ENCODE results near the gene BRCC3. TPM values are rescaled to one million over a fixed set of nuclear protein-coding genes. Genes with fewer than 3 reads are reported as not detected.

Gene BRCC3
- total and polyA plus RNA-seq, 2 of the 13 experiments (the other 11 are each of a cell fraction or from before 2014, with no cell fraction given) = 19.8 to 24.3 TPM

DNA sequence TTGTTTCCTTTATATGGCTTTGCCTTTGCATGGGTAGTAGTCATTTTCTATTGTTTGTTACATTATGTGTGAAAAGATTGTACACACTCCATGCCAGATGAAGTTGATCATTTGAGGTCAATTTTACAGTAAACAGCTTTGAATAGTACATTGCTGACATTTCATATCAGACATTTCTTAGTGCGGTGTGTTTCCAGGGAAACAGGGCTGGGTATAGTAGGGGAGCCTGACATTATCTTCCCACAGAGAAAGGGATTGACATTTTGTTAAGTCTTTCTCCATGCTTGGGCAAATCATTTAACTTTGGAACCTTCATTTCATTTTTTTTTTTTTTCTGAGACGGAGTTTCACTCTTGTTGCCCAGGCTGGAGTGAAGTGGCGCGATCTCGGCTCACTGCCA lies 39.7 kb upstream of the BRCC3 start (continued):
- no peak for TF ChIP-seq ZNF605 (CRISPR knock-in tag; IDR thresholded peaks at IDR 0.05)
- TF ChIP-seq, protein P1, sequence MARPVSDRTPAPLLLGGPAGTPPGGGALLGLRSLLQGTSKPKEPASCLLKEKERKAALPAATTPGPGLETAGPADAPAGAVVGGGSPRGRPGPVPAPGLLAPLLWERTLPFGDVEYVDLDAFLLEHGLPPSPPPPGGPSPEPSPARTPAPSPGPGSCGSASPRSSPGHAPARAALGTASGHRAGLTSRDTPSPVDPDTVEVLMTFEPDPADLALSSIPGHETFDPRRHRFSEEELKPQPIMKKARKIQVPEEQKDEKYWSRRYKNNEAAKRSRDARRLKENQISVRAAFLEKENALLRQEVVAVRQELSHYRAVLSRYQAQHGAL (CRISPR knock-in tag; IDR thresholded peaks at IDR 0.05; ENCODE audit: not compliant biosample characterization) = no peak
- no peak for TF ChIP-seq ZNF790 (CRISPR knock-in tag; IDR thresholded peaks at IDR 0.05; ENCODE audit: borderline replicate concordance)
- TF ChIP-seq NR1H2 (CRISPR knock-in tag; IDR thresholded peaks at IDR 0.05; ENCODE audit: borderline replicate concordance, low read depth) = no peak
- no peak for TF ChIP-seq TBX2 (CRISPR knock-in tag; IDR thresholded peaks at IDR 0.05; ENCODE audit: borderline replicate concordance)
- TF ChIP-seq ZFP91 (CRISPR knock-in tag; IDR thresholded peaks at IDR 0.05; ENCODE audit: borderline replicate concordance) = no peak
- TF ChIP-seq SP4 (CRISPR knock-in tag; IDR thresholded peaks at IDR 0.05) = no peak
- no peak for TF ChIP-seq MNT (IDR thresholded peaks at IDR 0.05)

DNA sequence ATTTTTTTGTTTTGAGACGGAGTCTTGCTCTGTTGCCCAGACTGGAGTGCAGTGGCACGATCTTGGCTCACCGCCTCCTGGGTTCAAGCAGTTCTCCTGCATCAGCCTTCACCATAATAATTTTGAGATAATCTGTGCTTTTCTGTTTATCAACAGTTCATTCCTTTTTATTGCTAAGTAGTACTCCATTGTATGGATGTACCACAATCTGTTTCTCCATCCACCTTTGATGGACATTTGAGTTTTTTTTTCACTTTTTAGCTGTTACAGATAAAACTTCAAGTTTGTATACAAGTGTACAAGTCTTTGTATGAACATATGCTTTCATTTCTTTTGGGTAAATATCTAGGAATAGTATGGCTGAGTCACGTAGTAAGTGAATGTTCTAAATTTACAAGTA lies 35.6 kb upstream of the BRCC3 start:
- intact Hi-C loops (cut with micrococcal nuclease; ENCODE audit: unreplicated experiment) (no loop called here), in situ Hi-C loops (cut with HindIII; ENCODE audit: extremely low pct_ligation_motif_present, low pct_unique_long_range_greater_than_20kb) (no loop called here)
- H3K79me2 ChIP-seq (ENCODE audit: insufficient read depth, low read length) = peaks cover 13% of the 10 kb centered on the region
- H4K20me1 ChIP-seq (ENCODE audit: insufficient read depth, low read length) = no peaks in the 10 kb centered on the region
- DNase-seq (ENCODE audit: low spot score) = no peak
- H3K36me3 ChIP-seq (replicated peaks in 1 of 2; ENCODE audit: control insufficient read depth in 1 of 2, insufficient read depth in 2 of 2, low read length in 2 of 2) = no peaks in the 10 kb centered on the region; a peak in 2 of 5 replicates
- ChIA-PET POLR2A (no interaction called here), CTCF (ENCODE audit: low intra/inter-chr PET ratio, low total read pairs) (no interaction called here)
- no peaks in the 10 kb centered on the region for H3K4me1 ChIP-seq (ENCODE audit: insufficient read depth, low read length)
- no peak overlapping the region for H3K4me3 ChIP-seq (replicated peaks in 1 of 3; ENCODE audit: insufficient read depth in 1 of 3, low read depth in 2 of 3, low read length in 3 of 3)
- no TSS peak for BruUV-seq (replicated peaks)
- no peak for TF ChIP-seq PREB (CRISPR knock-in tag; IDR thresholded peaks at IDR 0.05)
- no peak for TF ChIP-seq ZNF724P (CRISPR knock-in tag; IDR thresholded peaks at IDR 0.05; ENCODE audit: borderline replicate concordance)
- TF ChIP-seq WIZ (CRISPR knock-in tag; IDR thresholded peaks at IDR 0.05) = no peak
- no peak for TF ChIP-seq ZNF772 (CRISPR knock-in tag; IDR thresholded peaks at IDR 0.05)
- no peak for TF ChIP-seq ZNF713 (CRISPR knock-in tag; IDR thresholded peaks at IDR 0.05)
- TF ChIP-seq GMEB2 (CRISPR knock-in tag; IDR thresholded peaks at IDR 0.05; ENCODE audit: low read depth) = no peak
- no peak for ATAC-seq
- no peaks in the 10 kb centered on the region for H3K27me3 ChIP-seq (ENCODE audit: control insufficient read depth in 1 of 2, insufficient read depth in 2 of 2, low read length in 2 of 2)
- no peaks in the 10 kb centered on the region for H3K9me3 ChIP-seq (ENCODE audit: low read length)
- 95% methylated on average over 4 of the region's 4 CpGs for WGBS (ENCODE audit: low lambda C conversion rate)
- no peak overlapping the region for H3K27ac ChIP-seq (ENCODE audit: extremely low read length, insufficient read depth, low read length)
- no peak overlapping the region for H3K4me2 ChIP-seq (ENCODE audit: low read depth, low read length)
- no peak overlapping the region for H2AFZ ChIP-seq (ENCODE audit: low read length)
- H3K9ac ChIP-seq (ENCODE audit: insufficient read depth, low read depth, low read length) = no peak overlapping the region
- no peak for FAIRE-seq

All from HepG2 (cell line).